Measurements from ENCODE around the gene CXXC5. TPM values are rescaled to one million over a fixed set of nuclear protein-coding genes. Genes with fewer than 3 reads are reported as not detected.
"Not testable (repeated sequence)": the region's sequence is repeated elsewhere in the genome, so short reads cannot be mapped to it uniquely, and the experiment has no call there.

Gene CXXC5
- total and polyA plus RNA-seq, 2 of the 4 experiments (the other 2 are of a cell fraction), result 24.9 to 35.7 TPM

GRCh38 chr5:139598601-139598965 is 49.6 kb upstream of the CXXC5 start:
- H2AK5ac ChIP-seq (ENCODE audit: low read depth, low read length); H4K8ac ChIP-seq (ENCODE audit: low read depth in 2 of 2, low read length in 2 of 2); H3K56ac ChIP-seq (ENCODE audit: extremely low read depth, insufficient read depth, low read length); H3K27me3 ChIP-seq (ENCODE audit: control insufficient read depth, insufficient read depth, low read length); H2AFZ ChIP-seq (replicated peaks; ENCODE audit: low read length, poor library complexity); H3K4me1 ChIP-seq (ENCODE audit: control insufficient read depth, insufficient read depth, low read length); H3K9me3 ChIP-seq (ENCODE audit: control insufficient read depth, insufficient read depth, low read length); DNase-seq; H3K4me2 ChIP-seq (ENCODE audit: low read depth, low read length); ATAC-seq (ENCODE audit: low read depth); in situ Hi-C loops (cut with MboI; ENCODE audit: low sequenced_read_pairs); H3K23ac ChIP-seq (ENCODE audit: low read depth, low read length); H4K91ac ChIP-seq (ENCODE audit: insufficient read depth, low read depth, low read length); H2BK15ac ChIP-seq (ENCODE audit: low read depth, low read length); H3K4ac ChIP-seq (ENCODE audit: low read depth, low read length); intact Hi-C loops (cut with micrococcal nuclease); H4K5ac ChIP-seq (ENCODE audit: low read depth, low read length); H3K9me1 ChIP-seq (ENCODE audit: insufficient read depth, low read length); H3K4me3 ChIP-seq (ENCODE audit: insufficient read depth, low read depth, low read length); H2BK120ac ChIP-seq (ENCODE audit: low read depth, low read length); H2BK5ac ChIP-seq (ENCODE audit: low read depth, low read length, poor library complexity, severe bottlenecking); H3K9ac ChIP-seq (ENCODE audit: low read depth, low read length); dilution Hi-C loops (cut with HindIII; ENCODE audit: low sequenced_read_pairs, unreplicated experiment); H2AK9ac ChIP-seq (replicated peaks; ENCODE audit: low read depth, low read length, poor library complexity); H3K27ac ChIP-seq (ENCODE audit: insufficient read depth, low read length); BruUV-seq (replicated peaks); H3K18ac ChIP-seq (ENCODE audit: low read depth, low read length); H2BK20ac ChIP-seq (ENCODE audit: low read depth, low read length); H3K14ac ChIP-seq (replicated peaks; ENCODE audit: low read depth, low read length): not testable (repeated sequence)
- peaks cover 21% of the 10 kb centered on the region for H3K36me3 ChIP-seq (ENCODE audit: control insufficient read depth, insufficient read depth, low read length)
- peaks cover 28% of the 10 kb centered on the region for H4K20me1 ChIP-seq (ENCODE audit: insufficient read depth, low read length)
- CTCF ChIA-PET, result interaction anchor here (0.6 kb wide), 1 partner anchor 114 kb away, joined by 6 read pairs; no protein-coding TSS in a partner anchor
- POLR2A ChIA-PET (ENCODE audit: unreplicated experiment), result interaction anchor here (0.6 kb wide), 2 partner anchors 54 to 179 kb away, joined by 4 to 12 read pairs; no protein-coding TSS in a partner anchor
- WGBS, 2 experiments (ENCODE audit: extremely low coverage in 2 of 2, insufficient read length in 1 of 2), result no CpG with 5 or more reads among the region's 5 CpGs
- peaks cover 18 to 53% of the 10 kb centered on the region in 2 experiments for H3K79me1 ChIP-seq (ENCODE audit: low read depth in 1 of 2, low read length in 2 of 2)

Measured in IMR-90 (cell line).